Esophagus muscularis mucosa (tissue), 4 donors: ENCODE data around the gene NUP214.

ENCODE experiments used
- EP300 ChIP-seq: sonication (generic); formaldehyde crosslinking; IDR thresholded peaks from one replicate; pipeline ENCODE4 v1.6.1; 2017; ENCODE audit warnings: antibody characterized with exemption
- POLR2A ChIP-seq: fragments of 450-650 bp; IDR thresholded peaks from one replicate; pipeline ENCODE4 v1.6.1; 2017; ENCODE audit warnings: antibody characterized with exemption, moderate library complexity, mild to moderate bottlenecking, low read depth
- POLR2AphosphoS5 ChIP-seq, 2 donors: sonication (generic); formaldehyde crosslinking; IDR thresholded peaks; one replicate each; pipeline ENCODE4 v1.6.1; 2017; ENCODE audit warnings: antibody characterized with exemption in 2 of 2
- TF ChIP-seq, protein P1 (sequence below), 3 experiments: fragments of 200-600 bp in 2 of 3; fragments of 450-650 bp in 1 of 3; sonication (generic) in 2 of 3; IDR thresholded peaks; one replicate each; pipeline ENCODE4 v1.5.1; 2017 to 2019; ENCODE audit warnings: antibody characterized with exemption in 3 of 3, mild to moderate bottlenecking in 2 of 3, moderate library complexity in 1 of 3

DNA sequence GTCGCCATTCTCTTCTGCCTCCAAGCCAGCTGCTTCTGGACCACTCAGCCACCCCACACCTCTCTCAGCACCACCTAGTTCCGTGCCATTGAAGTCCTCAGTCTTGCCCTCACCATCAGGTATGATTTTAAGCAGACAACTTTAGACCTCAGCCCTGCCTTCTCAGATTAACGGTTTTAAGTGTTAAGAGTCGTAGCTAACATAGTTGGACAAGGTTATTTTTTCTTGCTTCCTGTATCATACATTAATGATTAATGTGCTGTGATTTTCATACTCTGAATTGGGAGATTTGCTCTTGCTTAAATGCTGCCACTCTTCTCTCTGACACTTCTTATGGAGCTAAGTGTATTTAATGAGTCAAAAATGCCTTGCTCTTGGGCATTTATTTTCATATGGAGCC is 20.8 kb downstream of the NUP214 start:
- TF ChIP-seq, protein P1, sequence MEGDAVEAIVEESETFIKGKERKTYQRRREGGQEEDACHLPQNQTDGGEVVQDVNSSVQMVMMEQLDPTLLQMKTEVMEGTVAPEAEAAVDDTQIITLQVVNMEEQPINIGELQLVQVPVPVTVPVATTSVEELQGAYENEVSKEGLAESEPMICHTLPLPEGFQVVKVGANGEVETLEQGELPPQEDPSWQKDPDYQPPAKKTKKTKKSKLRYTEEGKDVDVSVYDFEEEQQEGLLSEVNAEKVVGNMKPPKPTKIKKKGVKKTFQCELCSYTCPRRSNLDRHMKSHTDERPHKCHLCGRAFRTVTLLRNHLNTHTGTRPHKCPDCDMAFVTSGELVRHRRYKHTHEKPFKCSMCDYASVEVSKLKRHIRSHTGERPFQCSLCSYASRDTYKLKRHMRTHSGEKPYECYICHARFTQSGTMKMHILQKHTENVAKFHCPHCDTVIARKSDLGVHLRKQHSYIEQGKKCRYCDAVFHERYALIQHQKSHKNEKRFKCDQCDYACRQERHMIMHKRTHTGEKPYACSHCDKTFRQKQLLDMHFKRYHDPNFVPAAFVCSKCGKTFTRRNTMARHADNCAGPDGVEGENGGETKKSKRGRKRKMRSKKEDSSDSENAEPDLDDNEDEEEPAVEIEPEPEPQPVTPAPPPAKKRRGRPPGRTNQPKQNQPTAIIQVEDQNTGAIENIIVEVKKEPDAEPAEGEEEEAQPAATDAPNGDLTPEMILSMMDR (IDR thresholded peaks at IDR 0.05), result no peak
- TF ChIP-seq POLR2AphosphoS5 (IDR thresholded peaks at IDR 0.05) (no peak), EP300 (no peak), POLR2A (no peak)
